ENCODE measurements around the gene AMMECR1L.

DNA sequence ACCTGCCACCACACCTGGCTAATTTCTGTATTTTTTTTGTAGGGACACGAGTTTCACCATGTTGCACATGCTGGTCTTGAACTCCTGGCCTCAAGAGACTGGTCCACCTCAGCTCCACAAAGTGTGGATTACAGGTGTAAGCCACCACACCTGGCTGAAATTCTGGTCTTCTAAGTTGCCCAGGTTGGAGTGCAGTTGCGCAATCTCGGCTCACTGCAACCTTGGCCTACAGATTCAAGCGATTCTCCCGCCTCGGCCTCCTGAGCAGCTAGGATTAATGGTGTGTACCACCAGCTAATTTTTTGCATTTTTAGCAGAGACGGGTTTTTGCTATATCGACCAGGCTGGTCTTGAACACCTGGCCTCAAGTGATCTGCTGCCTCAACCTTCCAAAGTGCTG, 33.4 kb downstream of the AMMECR1L start:
- TF ChIP-seq, protein P1, sequence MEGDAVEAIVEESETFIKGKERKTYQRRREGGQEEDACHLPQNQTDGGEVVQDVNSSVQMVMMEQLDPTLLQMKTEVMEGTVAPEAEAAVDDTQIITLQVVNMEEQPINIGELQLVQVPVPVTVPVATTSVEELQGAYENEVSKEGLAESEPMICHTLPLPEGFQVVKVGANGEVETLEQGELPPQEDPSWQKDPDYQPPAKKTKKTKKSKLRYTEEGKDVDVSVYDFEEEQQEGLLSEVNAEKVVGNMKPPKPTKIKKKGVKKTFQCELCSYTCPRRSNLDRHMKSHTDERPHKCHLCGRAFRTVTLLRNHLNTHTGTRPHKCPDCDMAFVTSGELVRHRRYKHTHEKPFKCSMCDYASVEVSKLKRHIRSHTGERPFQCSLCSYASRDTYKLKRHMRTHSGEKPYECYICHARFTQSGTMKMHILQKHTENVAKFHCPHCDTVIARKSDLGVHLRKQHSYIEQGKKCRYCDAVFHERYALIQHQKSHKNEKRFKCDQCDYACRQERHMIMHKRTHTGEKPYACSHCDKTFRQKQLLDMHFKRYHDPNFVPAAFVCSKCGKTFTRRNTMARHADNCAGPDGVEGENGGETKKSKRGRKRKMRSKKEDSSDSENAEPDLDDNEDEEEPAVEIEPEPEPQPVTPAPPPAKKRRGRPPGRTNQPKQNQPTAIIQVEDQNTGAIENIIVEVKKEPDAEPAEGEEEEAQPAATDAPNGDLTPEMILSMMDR (conservative IDR thresholded peaks at IDR 0.05; ENCODE audit: low read length) = no peak
- no peak for TF ChIP-seq EZH2phosphoT487 (IDR thresholded peaks at IDR 0.05; ENCODE audit: borderline replicate concordance, low read depth, low read length)
